ENCODE data around the gene PARVA.
"Not testable (repeated sequence)": the region's sequence is repeated elsewhere in the genome, so short reads cannot be mapped to it uniquely, and the experiment has no call there.

PARVA gene

DNA sequence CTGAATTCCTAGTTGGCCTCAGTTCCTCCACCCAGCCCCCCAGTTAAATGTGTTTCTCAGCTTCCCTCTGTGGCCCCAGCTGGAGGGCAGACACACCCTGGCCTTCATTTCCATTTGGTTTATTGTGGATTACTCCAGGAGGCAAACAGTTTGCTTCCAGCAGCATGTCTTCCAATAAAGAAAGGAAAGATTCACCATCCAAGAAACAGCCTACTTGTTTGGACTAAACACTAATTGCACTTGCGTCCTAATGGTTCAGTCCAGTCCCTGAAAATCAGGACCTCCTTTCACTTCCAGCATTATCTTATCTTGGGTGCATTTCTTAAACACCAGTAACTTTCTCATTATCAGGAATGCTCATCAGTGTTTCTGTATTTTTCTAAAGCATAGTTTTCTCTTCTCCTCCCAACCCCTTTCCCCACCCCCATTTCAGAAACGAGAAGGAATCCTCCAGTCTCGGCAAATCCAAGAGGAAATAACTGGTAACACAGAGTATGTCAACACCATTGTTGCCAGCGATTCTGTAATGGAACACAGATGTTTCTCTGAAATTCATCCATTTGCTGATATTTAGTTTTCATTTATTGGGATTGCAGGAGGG, 130.9 kb downstream of the PARVA start:
- no peak for DNase-seq

DNA sequence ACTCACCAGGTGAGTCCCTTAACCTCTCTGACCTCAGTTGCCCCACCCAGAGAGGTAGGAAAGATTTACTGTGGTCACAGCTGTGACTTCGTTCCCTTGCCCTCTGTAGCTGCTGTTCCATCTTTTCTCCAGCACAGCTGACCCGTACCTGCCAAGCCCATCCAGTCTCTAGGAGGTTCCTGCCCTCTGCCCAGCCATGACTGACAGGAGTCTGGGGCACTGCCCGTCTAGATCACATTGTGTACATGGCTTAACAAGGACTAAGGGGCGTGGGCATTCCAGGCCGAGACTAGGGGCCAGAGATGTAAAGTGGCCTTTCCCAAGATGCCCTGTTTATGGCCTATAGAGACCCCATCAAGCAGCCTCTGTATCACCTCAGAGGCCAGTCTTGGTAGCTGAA, 132.0 kb downstream of the PARVA start:
- DNase-seq, result no peak

DNA sequence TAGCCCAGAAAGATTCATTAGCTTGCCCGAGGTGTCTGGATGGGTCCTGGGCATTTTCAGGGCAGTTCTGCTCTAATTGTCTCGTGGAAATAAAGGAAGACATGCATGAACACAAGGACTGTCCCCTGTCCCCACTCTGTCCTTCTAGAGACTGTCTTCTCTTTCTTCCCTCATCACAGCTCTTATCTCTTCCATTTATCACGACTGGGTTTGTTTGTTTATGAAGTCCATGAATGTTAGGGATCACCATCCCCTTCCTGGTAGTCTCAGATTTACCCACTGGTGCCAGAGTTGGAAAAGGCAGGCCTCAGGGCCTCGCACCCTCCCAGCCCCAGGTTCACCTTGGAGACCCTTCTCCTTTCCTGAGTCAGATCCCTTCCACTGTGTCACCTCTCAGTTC, 134.8 kb downstream of the PARVA start:
- DNase-seq, result no peak

DNA sequence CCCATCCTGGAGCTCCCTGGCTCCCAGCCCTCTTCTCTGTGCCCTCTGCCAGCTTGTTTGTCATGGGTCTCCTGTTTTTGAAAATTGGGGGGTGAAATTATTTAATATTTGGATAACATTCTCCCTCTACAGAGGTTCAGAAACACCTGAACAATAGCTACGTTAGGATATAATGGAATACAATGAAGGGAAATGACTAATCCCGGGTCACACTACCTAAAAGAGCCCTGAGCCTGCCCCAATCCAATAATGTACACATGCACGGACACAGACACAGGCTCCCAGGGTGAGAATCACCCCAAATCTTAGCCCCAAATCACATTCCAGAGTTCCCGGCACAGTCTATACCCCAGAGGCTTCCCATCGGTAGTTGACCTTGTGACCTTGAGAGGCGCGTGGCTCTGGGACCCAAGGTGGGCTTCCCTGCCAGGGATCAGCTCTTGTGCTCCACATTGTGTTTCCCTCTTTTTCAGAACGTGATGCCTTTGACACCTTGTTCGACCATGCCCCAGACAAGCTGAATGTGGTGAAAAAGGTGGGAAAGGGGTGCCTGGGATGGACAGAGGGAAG, 135.5 kb downstream of the PARVA start:
- no peak for DNase-seq

DNA sequence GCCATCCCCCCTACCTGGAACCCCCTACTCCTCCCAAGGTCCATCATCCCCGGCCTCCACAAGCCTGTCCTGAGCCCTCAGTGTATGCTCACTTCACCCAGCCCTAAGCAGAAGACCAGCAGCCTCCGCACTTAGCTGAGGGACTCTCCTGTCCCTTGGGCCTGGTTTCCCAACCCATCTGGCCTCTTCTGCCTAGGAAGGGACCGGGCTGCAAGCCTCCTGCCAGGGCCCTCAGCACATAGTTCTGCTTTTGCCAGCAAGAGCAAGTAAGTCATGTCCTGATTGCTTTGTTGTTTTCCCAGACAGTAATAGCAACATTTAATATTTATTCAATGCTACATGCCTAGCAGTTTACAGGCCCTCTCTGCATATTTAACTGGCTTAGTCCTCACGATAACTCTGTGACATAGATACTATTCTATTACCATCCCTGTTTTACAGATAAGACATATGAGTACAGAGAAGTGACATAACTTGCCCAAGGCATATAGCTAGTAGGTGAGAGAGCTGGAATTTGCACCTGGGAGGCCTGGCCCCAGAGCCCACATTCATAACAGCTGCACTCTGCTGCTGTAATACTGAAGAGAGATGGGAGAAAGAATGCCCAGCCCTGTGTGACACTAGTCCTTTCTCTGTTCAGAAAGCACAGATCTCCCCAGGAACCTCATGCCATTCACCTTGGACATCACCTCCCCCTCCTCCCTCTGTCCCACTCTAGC, 139.2 kb downstream of the PARVA start:
- DNase-seq, result no peak

DNA sequence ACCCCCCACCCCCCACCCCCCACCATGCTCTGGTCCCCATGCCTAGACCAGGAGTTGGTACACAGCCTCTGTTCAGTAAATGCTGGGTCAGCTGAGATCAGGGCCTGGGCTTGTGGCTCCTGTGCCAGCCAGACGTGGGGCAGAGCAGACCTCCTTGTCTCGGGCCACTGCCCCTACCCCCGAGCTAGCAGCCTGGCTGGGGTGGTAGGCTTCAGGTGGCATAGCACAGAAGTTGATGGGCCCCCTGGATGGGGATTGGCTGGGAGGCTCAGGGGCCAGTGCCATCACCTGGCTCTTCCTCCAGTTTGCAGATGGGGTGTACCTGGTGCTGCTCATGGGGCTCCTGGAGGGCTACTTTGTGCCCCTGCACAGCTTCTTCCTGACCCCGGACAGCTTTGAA, 139.9 kb downstream of the PARVA start:
- DNase-seq, result no peak

DNA sequence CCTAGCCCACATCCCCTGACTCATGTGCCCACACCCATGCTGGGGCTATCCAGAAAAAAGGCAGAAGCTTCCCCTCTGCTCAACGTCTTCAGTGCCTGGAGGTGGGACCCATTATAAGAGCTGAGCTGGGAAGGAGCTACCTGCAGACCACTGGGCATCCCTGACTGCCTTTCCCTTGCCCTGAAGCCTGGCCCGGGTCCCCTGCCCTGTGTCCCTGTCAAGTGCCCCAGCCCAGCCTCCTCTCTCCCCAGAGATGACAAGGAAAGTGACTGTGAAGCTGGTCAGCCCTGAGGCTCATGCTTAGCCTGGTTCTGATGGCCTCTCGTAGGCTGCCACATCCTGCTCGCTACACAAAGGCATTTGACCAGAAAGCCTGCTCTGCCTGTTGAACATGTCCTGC, 140.4 kb downstream of the PARVA start:
- no peak for DNase-seq

DNA sequence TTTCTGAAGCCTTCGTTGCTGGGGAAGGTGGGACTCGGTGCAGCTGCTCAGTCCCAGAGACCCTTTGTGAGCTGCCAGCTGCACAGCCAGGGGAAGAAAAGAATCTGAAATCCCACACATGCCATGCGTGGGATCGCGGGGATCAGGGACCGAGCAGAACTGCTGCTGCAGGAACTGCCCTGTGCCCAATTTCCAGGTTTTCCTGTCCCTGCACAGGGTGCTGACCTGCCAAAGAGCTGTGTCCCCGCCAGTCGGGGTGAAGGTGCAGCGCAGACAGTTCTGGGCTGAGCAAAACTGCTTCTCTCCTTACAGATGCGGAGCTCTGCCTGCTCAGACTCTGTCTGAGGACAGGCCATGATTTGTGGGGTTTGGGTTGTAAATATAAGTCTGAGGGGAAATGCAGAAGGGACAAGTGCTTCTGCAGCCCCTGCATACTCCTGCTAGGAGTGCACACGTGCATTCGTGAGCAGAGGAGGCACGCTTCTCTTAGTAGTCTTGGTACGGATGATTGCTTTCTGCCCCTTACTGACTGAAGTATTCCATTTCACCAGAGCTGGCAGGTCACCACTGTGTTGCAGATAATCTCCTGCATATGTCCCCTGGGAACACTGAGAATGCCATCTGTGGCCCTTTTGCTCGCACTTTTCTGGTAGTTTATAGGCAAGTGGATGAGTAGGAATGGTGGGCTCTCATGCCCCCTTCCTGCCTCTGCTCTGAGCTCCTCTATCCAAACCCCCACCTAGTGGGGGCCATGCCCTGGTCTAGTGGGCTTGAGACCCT, 141.4 kb downstream of the PARVA start:
- DNase-seq, result no peak

DNA sequence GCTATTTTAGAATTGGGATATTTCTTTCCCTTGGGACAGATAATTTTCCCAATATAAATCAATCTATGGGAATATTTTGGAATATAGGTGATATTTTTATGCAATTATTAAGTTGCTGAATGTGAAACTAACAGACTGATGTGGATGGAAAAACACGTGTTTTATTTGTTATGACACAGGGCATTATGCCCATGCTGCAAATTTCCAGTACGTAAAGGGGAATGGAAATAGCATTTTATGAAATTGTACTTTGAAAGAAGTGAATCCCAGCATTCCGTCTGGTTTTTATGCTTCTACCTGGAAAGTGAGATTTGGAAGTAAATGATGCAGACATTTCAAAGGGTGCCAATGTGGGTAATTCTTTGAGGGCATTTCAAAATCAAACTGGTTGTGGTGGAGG, 142.7 kb downstream of the PARVA start:
- DNase-seq, result no peak

DNA sequence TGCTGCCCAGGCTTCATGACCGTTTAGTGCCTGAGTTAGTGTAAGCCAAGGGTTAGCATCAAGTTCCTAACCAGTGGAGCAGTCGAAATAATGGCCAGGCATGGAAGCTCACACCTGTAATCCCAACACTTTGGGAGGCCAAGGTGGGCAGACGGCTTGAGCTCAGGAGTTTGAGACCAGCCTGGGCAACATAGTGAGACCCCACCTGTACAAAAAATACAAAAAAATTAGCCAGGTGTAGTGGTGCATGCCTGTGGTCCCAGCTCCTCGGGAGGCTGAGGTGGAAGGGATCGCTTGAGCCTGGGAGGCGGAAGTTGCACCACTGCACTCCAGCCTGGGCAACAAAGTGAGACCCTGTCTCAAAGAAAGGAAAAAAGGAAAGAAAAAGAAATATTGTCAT, 143.2 kb downstream of the PARVA start:
- DNase-seq, result not testable (repeated sequence)

DNA sequence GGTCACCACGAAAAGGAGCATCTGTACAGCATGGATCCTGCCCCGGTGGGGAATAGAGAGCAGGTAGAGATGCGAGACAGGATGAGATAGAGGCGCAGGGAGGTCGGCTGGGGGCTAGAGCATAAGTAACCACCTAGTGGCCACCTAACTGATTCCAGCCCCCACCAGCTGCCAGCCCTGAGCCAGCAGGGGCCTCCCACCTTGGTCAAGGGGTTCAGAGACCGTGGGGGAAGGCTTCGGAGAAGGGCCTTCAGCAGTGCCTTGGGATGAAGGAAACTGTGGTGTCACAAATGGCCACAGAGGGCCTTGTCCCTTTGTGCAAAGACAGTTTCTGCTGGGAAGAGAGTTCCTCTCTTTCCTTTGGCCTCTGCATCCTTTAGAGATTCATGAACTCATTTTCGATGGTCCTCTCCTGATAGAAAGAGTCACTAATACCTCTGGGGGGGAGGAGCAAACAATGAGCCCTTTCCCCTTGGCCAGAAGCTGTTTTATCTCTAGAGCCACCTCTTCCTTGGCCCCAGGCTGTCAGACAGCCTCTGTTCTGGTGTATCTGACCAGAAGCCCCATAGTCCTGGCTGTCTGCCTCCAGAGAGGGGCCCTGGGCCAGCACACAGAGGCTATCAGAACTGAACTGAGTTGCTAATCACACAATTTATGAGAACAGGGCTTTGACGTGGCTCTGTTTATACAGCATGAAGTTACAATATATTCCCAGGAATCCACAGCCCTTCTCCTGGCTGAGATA, 146.0 kb downstream of the PARVA start:
- no peak for DNase-seq

DNA sequence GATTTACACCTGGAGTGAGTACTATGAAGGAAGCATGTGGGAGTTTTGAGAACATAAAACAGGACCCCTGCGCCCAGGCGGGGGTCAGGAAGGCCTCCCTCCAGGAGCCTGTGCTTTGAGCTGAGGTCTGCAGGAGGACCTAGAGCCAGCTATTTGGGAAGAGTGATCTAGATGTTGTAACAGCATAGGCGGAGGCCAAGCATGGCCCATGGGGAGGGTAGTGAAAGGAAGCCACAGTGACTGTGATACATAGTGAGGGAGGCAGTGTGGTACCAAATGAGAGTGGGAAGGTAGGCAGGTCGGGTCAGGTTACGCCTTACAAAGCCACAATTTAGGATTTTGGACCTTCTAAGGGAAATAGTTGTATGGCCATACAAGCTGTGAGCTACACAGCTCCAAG, 147.5 kb downstream of the PARVA start:
- no peak for DNase-seq

DNA sequence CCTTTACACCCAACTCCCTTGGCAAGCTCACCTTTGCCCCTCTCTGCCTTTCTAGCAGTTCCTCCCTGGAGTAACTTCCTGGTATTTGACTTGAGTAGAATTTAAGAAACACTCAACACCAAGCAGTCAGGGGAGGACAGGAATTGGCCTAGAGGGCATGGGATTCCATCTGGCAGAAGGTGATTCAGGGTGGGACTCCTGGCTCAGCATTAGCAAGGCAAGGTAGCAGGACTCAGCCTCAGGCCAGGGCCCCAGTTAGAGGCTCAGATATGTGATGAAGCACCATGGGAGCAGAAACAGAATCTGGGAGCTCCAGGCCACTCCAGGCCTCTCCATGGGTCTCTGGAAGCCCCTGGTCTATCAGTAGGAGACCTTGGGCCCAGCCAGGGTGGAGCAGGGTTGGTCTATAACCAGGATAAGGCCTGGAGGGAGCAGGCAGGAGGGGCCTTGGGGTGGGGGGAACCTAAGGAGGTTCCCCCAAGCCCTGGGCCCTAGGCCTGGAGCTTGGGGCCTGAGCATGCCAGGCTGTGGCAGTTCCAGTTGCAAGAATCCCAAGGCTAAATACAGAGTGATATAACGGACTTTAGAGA, 148.2 kb downstream of the PARVA start:
- DNase-seq, result no peak

DNA sequence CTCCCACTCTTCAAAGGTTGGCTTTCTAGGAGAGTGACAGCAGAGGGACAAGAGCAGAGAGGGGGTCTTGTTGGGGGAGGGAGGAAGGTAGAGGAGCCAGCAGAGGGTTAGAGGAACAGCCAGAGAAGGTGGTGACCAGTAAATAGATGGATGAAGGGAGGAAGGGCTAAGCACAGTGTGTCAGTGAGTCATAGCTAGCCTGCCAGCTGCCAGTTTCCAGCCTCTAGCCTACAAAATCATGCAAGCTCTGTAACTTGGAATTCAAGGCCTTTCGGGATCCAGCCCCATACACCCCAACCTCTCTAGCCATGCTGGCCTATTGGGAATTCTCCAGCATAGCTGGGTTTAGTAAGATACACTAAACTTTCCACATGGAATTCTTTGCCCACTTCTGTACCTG, 149.4 kb downstream of the PARVA start:
- no peak for DNase-seq

DNA sequence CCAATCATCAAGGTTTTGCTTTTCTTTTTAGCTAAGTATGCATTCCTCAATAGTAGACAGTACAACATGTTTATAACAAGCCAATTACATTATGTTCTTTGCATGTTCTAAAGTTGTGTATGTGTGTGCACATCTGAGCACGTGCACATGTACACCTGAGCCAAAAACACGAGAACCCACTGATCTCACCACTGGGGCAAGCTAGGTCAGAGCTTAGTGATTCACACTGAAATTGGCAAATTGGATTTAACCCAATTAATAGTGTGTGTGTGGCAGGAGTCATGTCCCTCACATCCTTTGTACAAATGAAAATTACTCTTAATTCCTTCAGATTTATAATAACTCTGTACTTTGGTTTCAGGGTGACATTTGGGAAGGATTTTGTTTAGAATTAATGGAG, 151.1 kb downstream of the PARVA start:
- DNase-seq, result no peak

DNA sequence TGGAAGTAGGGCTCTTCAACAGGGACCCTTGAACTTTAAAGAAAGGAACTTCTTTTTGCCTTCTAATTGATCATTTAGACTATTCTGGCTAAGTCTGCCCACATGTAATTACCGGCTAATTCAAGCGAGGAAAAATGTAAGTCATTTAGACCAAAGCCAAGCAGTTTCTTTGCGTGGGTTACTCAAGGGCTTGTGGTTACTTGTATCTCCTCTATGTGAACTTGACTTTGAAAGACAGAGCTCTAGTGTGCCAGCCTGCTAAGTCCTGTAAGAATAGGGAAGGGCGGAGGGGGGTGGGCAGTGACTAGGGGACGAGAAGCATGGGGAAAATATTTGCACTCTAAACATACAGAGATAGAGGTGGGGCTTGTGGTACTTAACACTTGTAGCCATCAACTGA, 151.7 kb downstream of the PARVA start:
- DNase-seq, result no peak

DNA sequence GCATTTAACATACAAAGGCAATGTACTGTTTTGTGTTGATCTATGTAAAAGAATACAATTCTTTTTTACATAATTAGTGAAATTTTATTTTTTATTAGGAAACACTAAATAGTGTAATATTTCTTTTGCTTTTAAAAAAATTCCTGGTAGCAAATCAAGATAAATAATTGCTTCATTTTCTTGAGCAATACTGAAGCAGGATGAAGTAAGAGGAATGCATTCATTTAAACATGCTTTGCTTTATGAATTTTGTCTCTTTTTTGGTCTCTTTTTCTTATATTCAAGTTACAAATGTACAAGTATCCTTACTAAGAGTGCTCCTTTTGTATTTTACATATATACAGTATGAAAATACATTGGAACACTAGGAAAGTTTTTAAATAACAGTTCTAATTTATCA, 152.4 kb downstream of the PARVA start:
- DNase-seq, result no peak

DNA sequence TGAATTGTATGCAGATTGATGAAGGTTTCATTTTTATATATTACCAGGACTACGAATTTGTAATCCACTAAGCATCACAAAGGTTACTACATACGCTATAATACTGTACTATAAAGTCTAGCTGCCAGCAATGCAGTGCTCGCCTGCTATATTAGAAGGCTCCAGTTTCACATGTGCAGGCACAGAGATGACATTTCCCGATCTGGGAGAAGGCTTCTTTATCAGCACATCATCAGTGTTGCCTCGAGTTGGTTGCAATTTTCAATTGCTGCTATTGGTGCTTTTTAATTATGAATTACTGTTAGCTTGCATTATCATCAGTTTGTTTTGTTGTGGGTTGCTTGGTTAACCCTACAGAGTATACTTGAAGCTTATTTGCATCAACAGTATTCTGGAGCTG, 153.6 kb downstream of the PARVA start:
- no peak for DNase-seq

DNA sequence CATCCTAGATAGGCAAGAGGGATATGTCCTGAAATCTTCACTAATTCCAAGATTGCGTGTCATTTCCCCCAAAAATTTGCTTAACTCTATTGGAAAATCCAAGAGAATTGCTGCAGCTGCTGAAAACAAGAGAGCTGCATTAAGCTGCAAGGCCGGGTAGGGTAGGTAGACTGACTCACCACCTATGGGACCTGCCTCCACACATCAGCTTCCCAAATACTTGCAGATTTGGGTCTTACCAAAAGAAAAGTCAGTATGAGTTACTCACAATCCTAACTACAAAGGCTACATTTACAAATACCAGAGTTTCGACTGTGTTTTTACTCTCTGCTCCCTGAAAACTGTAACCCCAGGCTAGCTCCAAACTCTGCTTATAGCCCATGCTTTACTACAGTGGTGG, 154.3 kb downstream of the PARVA start:
- DNase-seq, result no peak

DNA sequence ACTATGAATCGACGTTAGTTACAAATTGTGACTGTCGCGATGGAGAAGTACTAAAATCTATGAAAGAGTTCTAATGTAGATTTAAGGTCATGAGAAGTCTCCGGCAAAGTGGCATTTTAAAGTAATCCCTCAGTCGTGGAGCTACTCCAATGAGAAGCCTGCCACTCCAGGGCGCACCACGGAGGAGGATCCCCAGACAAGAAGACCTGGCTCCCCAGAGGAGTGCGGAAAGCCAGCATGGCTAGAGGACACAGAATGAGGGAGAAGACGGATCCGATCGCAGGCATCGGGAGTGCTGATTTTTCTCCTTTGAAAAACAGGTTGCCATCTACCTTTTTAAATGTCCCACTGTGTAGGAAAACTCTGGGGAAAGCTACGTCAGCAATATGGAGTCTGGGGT, 155.2 kb downstream of the PARVA start:
- DNase-seq, result no peak

DNA sequence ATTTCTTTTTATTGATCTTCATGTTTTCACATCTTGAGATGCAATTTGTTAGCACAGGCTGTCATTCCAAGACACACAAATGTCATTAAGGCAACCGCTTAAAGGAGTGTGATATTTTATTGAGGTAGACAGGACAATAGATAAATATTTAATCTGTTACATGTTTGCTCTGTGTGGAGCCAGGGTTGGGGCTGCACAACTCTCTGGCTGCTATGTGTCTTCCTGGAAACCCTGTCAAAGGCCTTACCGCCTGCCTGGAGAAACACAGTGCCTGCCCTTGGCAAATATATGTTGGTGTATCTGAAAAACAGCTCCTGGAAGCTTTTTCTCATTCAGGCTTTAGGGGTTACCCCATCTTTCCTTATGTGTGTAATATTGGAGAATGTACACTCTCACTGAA, 157.2 kb downstream of the PARVA start:
- DNase-seq, result no peak

DNA sequence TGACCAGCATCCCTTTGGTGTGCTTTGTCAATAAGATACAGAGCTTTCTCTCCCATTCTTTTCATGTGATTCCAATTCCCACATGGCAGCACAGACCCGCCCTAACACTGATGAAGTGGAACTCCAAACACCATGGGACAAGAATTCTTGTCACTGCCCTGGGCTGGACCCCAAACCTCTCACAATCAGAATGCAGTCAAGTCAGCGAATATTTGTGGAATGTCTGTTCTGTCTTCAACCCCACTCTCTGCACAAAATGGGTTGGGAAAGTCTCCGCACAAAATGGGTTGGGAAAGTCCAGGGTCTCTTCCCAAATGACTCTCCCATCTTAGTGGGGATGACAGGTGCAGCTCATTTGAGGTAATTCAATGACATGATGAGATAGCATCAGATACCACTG, 157.9 kb downstream of the PARVA start:
- no peak for DNase-seq

DNA sequence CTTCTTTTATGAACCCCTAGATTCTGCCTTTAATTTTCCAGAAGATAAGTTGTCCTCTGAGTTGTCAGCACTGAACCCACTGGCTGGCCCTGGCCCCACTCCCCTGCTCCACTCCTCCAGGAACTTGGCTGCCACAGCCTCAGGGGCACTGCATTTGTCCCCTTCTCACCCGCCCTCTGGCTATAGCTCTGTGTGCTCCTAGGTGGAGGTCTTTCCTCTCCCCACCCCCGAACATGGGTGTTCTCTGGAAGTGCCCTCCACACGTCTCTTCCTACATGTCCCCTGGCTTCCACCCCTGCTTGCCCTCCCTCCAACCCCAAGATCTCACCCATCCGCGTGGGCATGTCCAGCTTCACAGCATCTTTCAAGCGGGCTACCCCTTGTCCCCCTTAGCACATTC, 159.2 kb downstream of the PARVA start:
- no peak for DNase-seq
